Activated CD4-positive, alpha-beta T cell treated with anti-CD3 and anti-CD28 coated beads, Interleukin-2, amount 50 U/mL, for 48 hours (primary cell): ENCODE data around the gene BEX5.
"Not testable (repeated sequence)": the region's sequence is repeated elsewhere in the genome, so short reads cannot be mapped to it uniquely, and the experiment has no call there.

Experiments
- DNase-seq, 2 experiments: peaks; one replicate each; pipeline ENCODE4 v3.0.0-alpha.2; 2020

Gene BEX5

GRCh38 chrX:102155806-102156179, at the start of gene BEX5:
Gene BEX5 (minus strand): TSS chrX:102155977. CDS start chrX:102154265, 1,712 bp downstream.
- peak; percentile 38 to 43 for DNase-seq

GRCh38 chrX:102185967-102186720, 30.4 kb upstream of the BEX5 start:
- DNase-seq, result no peak

GRCh38 chrX:102154900-102155805, 624 bp downstream of the BEX5 start:
- peak; percentile 13 to 21 for DNase-seq

- peak; percentile 2 to 21 for DNase-seq
Measured at GRCh38 chrX:102154218-102154860, 1.4 kb downstream of the BEX5 start.

- not testable (repeated sequence) for DNase-seq
Measured at GRCh38 chrX:102142274-102142673, 13.5 kb downstream of the BEX5 start, which contains the start of gene TCEAL6. Gene TCEAL6 (minus strand): TSS chrX:102142481.

- DNase-seq, result not testable (repeated sequence)
Measured at GRCh38 chrX:102141631-102142030, 14.1 kb downstream of the BEX5 start.

- not testable (repeated sequence) for DNase-seq
Measured at GRCh38 chrX:102140876-102141275, 14.9 kb downstream of the BEX5 start.

GRCh38 chrX:102138064-102138463, 17.7 kb downstream of the BEX5 start:
- no peak for DNase-seq

GRCh38 chrX:102129473-102129872, 26.3 kb downstream of the BEX5 start:
- DNase-seq, result no peak

GRCh38 chrX:102126863-102127262, 28.9 kb downstream of the BEX5 start:
- no peak for DNase-seq

- DNase-seq, result not testable (repeated sequence)
Measured at GRCh38 chrX:102126080-102126818, 29.5 kb downstream of the BEX5 start.

GRCh38 chrX:102125436-102125835, 30.3 kb downstream of the BEX5 start, which contains the start of gene TCEAL2:
Gene TCEAL2 (plus strand): TSS chrX:102125679. CDS start chrX:102126831, 1,152 bp downstream.
- not testable (repeated sequence) for DNase-seq

- DNase-seq, result not testable (repeated sequence)
Measured at GRCh38 chrX:102125014-102125413, 30.8 kb downstream of the BEX5 start.

GRCh38 chrX:102115748-102116147, 40.0 kb downstream of the BEX5 start:
- DNase-seq, result no peak

- DNase-seq, result no peak
Measured at GRCh38 chrX:102113367-102113766, 42.4 kb downstream of the BEX5 start.
